Ramos (cell line): ENCODE results near the gene RBP4.
"Not testable (repeated sequence)": the region's sequence is repeated elsewhere in the genome, so short reads cannot be mapped to it uniquely, and the experiment has no call there.

Experiments
- in situ Hi-C: fragments of 300-500 bp; cut with MboI; formaldehyde crosslinking; loops from one replicate; pipeline ENCODE4 v1.14.3; 2022; ENCODE audit warnings: low sequenced_read_pairs; ENCODE audit not compliant: unreplicated experiment

RBP4 gene

DNA sequence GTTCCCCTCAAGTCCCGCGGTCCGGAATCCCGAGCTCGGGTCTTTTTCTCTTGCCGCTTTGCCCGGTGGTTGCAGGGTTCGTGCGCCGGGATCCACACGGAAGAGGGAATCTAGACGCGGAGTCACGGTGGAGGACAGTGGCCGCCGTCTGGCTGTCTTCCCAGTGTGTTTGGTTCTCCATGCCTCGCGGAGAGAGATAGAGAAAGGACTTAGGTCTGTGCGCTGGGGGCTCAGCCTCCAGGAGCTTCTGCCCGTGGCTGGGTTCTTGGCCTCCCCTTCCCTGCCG, 33.0 kb downstream of the RBP4 start:
- in situ Hi-C loops = loop anchor here (25.0 kb wide), 1 partner anchor 244 kb away; no protein-coding TSS in a partner anchor

DNA sequence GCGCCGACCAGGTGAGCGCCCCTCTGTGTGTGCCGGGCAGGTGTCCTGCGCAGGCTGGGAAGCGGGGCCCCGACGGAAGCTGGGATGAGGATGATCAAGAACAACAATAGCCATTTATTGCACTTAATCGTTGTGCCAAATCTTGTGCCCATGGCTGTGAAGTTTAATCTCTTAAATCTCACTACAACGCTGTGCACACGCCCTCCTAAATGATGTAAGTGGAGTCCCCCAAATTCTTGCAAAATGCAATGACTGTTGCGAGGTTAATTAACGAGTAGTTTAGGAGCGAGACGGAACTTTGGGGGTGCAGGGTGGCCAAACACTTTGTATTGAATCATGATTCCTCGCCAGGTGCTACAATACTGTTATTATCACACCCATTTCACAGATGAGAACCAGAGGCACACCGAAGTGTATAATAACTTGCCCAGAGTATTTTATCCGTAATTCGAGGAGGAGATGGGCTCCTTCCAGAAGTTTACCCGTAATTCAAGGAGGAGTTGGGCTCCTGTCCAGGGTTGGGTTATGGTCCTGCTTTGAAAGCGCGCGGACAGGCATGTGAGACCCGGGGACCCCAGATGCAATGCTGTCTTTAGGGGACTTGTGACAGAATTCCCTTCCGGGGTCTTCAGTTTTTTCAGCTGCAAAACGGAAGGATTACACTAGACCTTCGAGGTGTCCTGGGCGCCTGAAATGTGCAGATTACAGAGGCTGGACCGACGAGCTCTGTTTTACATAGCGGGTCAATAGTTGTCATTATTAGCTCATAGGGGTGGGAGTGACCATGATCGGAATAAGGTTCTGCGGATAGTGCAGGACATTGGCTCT, 33.5 kb downstream of the RBP4 start:
- in situ Hi-C loops = loop anchor here (25.0 kb wide), 1 partner anchor 245 kb away; no protein-coding TSS in a partner anchor

DNA sequence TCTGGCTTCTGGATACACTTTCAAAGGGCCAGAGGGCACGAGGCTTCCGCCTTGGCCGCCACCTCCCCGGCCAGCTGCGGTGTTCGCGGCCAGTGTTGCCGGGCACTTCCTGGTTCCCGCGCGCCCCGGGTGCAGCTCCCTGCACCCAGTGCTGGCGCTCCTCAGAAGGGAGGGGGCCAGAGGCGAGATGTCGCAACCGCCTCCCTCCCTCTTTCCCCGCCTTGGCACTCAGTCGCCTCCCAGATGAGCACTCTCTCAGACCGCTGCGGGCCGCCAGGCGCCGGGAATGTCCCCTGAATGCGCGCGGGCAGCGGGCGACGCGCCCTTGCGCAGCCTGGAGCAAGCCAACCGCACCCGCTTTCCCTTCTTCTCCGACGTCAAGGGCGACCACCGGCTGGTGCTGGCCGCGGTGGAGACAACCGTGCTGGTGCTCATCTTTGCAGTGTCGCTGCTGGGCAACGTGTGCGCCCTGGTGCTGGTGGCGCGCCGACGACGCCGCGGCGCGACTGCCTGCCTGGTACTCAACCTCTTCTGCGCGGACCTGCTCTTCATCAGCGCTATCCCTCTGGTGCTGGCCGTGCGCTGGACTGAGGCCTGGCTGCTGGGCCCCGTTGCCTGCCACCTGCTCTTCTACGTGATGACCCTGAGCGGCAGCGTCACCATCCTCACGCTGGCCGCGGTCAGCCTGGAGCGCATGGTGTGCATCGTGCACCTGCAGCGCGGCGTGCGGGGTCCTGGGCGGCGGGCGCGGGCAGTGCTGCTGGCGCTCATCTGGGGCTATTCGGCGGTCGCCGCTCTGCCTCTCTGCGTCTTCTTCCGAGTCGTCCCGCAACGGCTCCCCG, 34.4 kb downstream of the RBP4 start, which contains the start of gene FFAR4:
TSS of gene FFAR4 (plus strand) at position 231 of the 842 bp plus-strand sequence. CDS start at position 287, 56 bp downstream.
- in situ Hi-C loops = loop anchor here (25.0 kb wide), 1 partner anchor 246 kb away; no protein-coding TSS in a partner anchor

DNA sequence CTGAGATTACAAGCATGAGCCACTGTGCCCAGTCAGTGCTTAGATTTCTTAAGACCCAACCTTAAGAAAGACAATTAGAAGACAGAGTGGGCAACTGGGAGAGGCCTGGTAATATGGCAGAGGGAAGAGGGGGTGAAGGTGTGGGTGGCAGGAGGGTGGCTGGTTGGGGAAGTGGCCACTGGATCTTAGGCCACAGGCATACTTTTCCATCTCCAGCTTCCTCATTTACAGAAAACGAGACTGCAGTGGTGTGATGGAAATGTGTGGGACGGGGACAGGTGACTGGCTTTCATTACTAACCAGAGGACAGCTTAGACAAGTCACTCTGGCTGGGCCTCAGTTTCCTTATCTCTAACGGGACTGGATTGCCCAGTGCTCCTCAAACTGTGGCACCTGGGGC, 35.6 kb downstream of the RBP4 start:
- in situ Hi-C loops = loop anchor here (25.0 kb wide), 1 partner anchor 247 kb away; no protein-coding TSS in a partner anchor

DNA sequence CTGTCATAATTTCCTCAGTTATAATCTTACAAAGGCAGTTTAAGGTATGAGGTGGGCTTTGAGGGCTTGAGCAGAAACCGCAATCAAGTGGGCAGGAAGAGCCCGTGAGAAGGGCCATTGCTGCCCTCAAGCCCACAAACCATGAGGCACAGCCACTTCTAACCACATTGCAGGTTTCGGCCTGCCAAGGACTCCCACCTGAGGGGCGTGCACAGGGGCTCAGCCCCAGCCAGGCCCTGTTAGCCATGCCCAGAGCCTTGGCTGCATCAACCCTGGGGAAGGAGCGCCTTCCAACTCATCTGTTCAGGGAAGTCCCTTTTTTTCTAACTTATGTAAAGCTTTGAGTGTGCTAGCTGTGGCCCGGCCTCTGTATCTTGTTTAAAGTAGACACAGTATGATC, 40.5 kb downstream of the RBP4 start:
- in situ Hi-C loops = loop anchor here (25.0 kb wide), 1 partner anchor 252 kb away; no protein-coding TSS in a partner anchor

DNA sequence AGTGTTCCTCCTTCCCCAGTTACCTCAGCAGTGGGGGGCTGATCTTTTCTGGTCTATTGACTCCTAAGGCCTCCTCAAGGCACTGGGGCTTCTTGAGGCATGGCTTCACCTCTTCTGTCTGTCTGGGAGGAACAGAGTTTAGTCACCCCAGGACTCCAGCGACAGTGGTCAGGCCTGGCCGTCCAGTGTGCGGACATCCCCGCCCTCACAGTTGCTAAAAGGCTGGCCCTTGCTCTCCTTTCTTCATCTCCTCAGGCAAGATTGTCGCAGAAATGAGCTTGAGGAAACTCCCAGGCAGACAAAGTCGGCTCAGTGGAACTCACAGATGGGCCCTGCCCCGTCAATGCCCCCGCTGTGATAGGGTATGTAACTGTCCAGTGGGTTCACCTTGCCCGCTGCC, 41.5 kb downstream of the RBP4 start:
- in situ Hi-C loops = loop anchor here (25.0 kb wide), 1 partner anchor 253 kb away; no protein-coding TSS in a partner anchor

DNA sequence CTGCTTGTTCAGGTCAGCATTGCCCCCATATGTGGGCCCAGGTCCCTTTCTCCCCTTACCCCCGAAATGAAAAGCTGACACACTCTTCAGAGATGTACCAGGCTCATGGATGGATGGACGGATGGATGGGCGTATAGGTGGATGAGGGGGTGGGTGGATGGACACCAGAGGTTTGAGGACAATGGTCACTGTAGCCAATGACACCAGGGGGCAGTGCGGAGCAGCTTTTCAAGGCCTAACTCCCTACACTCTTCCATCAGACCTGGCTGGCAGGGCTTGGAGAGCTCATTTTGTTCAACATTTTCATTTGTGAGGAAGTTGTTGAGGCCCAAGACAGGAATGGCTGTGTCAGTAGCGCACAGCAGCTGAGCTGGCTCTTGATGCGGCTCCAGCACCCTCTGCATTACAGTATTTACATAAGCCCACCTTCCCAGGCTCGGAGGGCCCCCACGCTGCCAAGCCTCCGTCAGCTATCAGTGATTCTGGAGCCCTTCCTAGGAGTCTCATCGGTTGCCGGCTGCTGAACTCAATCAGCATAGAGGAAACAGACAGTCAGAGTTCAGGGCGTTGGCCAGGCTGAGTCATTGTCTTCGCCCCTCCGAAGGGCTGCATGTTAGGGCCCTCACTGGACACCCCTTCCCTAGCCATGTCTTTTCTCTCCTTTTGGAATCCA, 46.1 kb downstream of the RBP4 start:
- in situ Hi-C loops = loop anchor here (25.0 kb wide), 1 partner anchor 257 kb away; no protein-coding TSS in a partner anchor

DNA sequence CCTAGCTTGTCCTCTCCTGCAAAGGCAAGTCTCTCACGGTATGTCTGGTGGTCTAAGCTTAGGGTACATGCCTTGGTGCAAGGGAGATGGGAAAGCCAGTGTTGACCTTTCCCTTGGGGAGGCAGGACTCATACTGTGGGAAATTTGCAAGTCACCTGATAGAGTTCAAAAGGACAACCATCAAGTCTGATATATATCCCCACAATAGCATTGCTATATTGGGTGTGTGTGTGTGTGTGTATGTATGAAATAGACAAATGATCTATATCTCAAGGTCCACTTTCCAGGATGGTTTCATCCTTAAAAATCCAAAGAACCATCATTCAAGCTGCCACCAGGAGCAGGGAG, 46.7 kb downstream of the RBP4 start:
- in situ Hi-C loops = loop anchor here (25.0 kb wide), 1 partner anchor 258 kb away; no protein-coding TSS in a partner anchor

DNA sequence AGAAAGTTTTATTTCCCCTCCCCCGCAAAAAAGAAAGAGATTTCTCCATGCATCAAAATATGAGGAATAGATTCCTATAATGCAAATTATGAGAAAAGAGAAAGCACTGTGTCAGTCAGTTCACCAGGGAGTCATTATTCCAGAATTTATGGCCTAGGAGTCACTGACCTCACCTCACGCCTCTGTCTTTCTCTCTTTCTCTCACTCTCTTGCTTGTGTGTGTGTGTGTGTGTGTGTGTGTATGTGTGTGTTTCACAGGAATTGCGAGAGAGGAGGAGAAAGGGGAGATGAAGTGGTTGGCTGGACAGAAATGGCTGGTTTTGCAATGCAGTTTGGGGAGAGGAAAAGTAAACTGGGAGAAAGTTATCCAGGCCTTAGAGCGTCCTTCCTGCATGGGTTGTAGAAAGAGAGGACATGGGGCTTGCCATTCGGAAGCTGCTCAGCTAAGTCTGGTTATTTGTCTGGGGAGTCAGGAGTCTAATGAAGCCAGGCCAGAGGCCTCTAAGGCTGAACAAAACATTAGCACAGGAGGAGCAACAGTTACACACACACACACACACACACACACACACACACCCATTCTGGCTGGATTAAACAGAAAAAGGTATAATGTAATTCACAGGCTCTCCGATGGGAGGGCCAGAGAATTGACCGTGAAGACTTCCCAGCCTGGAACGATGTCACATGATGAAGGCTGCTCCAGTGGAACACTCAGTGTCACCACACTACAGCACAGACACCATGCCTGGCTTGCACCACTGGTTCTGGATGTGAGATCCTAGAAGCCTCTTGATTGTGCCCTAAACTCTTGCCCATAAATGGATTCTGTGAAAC, 47.3 kb downstream of the RBP4 start:
- in situ Hi-C loops = loop anchor here (25.0 kb wide), 1 partner anchor 259 kb away; no protein-coding TSS in a partner anchor

DNA sequence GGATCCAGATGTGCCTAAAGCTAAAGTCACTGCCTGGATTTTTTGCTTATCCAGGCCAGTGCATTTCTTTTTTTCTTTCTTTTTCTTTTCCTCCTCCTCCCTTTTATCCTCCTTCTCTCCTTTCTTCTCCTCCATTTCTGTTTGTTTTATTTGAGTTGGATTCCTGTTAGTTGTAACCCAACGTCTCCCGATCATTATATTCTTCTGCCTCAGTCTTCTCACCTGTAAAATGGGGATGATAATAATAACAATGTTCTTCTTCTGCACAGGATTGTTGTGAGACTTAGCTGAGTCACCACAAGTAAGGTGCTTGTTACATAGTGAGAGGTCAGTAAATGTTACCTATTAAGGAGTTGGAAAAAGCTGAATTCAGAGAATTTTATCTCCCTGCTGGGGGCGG, 48.3 kb downstream of the RBP4 start:
- in situ Hi-C loops = loop anchor here (25.0 kb wide), 1 partner anchor 260 kb away; no protein-coding TSS in a partner anchor

DNA sequence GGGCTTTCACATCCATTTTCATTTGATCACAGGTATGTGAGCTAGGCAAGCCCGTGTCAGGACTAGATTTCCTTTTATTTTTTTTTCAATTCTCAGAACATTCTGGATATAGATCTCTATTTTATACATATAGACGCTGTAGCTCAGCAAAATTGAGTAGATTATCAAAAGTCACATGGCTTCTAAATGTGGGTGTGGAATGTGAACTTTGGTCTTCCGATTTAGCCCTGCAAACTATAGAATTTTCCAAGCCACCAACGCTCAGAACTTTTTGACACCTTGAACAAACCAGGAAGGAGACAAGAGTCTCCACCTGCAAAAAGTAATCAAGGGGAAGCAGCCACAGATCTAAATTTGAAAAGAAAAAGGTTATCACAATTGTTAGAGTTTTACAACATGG, 50.4 kb downstream of the RBP4 start:
- in situ Hi-C loops = loop anchor here (25.0 kb wide), 1 partner anchor 262 kb away; no protein-coding TSS in a partner anchor

DNA sequence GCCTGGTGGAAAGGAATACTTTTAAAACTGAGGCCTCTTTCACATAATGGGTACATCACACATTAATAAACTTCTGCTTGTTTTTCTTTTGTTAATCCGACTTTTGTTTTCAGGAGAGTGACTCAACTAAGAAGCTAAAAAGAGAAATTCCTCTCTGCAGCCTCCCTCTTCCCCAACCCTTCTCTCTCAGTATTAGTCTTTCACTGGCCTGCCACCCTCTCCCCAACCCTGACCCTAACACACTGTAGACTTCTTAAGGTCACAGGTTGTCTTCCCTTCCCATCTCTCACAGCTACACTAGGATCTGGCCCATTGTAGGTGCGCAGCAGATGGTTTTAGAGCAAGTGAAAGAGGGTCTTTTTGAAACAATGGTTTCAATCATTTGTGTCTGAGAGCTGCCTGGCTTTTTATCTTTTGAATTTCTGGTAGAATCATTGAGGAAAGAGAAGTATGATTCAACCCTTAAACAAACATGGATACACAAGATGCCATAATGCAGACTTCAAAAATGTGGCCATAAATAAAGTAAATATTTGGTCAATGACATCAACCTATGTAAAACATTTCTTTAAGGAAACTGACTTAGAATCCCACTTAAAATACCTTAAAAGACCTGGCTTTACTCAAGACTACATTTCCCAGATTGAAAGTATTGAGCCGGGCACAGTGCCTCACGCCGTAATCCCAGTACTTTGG, 52.5 kb downstream of the RBP4 start:
- in situ Hi-C loops = no loop called here

DNA sequence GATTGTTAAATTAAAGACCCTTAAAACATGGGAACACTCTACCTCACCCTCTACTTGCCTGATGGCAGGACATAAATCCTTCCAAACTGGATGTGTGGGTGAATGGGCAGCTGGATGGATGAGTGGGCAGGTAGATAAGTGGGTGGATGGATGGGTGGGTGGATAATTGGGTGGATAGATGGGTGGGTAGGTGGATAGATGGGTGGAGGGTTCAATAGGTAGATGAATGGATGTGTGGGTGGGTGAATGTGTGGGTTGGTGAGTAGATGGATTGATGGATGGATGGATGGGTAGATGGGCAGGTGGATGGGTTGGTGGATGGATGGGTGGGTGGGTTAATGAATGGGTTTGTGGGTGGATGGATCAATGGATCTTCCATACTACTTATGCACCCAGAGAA, 53.5 kb downstream of the RBP4 start:
- in situ Hi-C loops = no loop called here

DNA sequence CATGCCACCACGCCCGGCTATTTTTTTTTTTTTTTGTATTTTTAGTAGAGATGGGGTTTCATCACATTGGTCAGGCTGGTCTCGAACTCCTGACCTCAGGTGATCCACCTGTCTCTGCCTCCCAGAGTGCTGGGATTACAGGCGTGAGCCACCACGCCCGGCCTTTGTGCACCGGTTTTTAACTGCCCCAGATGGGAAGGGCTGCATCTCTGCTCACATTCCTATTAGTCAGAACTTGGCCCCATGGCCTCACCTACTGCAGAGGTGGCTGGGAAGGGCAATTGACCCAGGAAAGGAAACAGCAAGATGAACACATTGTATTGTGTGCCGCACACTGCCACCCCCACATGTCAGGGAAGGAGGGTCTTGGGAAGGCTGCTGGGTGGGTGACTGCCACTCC, 54.0 kb downstream of the RBP4 start:
- in situ Hi-C loops = not testable (repeated sequence)

DNA sequence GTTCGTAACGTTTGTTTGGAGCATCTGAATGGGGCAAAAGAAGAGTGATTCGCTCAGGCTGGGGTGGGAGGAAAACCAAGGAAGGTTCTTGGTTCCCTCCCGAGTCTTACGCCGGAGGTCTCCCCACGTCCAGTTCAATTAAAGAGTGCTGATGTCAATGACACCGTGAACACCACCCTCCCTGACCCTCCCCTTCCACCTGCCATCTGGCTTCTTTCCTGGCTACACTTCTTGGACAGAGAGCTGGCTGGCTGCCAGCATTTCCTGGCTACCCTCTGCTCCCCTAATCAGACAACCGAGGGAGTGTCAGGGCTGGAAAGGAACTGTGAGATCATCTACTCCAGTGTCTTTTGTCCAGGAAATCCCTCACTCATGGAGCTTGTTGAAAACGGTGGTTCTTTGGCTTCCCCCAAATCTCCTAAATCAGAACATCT, 58.7 kb downstream of the RBP4 start:
- in situ Hi-C loops = no loop called here
